ENCODE measurements around the gene RBMS3.

GRCh38 chr3:29903600-29903999 is 622.7 kb downstream of the RBMS3 start:
- TF ChIP-seq FOXJ3 (CRISPR knock-in tag; IDR thresholded peaks at IDR 0.05; ENCODE audit: borderline replicate concordance) (no peak), USF1 (CRISPR knock-in tag; IDR thresholded peaks at IDR 0.05) (no peak), MAX (CRISPR knock-in tag; IDR thresholded peaks at IDR 0.05) (no peak), KAT7 (CRISPR knock-in tag; IDR thresholded peaks at IDR 0.05; ENCODE audit: borderline replicate concordance) (no peak), CTCF (IDR thresholded peaks at IDR 0.05) (no peak), ATF3 (CRISPR knock-in tag; conservative IDR thresholded peaks at IDR 0.05) (no peak), USF2 (CRISPR knock-in tag; IDR thresholded peaks at IDR 0.05) (no peak), ATF2 (CRISPR knock-in tag; IDR thresholded peaks at IDR 0.05; ENCODE audit: borderline replicate concordance, low read depth) (no peak), E2F1 (CRISPR knock-in tag; IDR thresholded peaks at IDR 0.05) (no peak), HMGXB4 (CRISPR knock-in tag; IDR thresholded peaks at IDR 0.05) (no peak), E2F5 (CRISPR knock-in tag; IDR thresholded peaks at IDR 0.05) (no peak), NR2C2 (CRISPR knock-in tag; IDR thresholded peaks at IDR 0.05) (no peak)

Measured in WTC11 (cell line).